Measurements from ENCODE around the gene ADCY4.

Gene ADCY4

DNA sequence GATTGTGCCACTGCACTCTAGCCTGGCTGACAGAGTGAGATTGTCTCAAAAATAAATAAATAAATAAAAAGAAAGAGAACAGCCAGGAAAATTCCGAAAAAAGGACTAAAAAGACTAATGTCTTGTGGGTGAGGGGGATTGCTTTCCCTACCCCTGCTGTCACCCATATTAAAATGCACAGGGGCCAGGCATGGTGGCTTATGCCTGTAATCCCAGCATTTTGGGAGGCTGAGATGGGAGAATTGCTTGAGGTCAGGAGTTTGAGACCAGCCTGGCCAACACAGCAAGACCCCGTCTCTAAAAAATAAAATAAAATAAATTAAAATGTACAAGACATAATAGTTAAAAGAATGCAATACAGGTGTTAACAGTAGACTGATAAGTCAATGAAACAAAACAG, 41.3 kb downstream of the ADCY4 start:
- no peak for FAIRE-seq

DNA sequence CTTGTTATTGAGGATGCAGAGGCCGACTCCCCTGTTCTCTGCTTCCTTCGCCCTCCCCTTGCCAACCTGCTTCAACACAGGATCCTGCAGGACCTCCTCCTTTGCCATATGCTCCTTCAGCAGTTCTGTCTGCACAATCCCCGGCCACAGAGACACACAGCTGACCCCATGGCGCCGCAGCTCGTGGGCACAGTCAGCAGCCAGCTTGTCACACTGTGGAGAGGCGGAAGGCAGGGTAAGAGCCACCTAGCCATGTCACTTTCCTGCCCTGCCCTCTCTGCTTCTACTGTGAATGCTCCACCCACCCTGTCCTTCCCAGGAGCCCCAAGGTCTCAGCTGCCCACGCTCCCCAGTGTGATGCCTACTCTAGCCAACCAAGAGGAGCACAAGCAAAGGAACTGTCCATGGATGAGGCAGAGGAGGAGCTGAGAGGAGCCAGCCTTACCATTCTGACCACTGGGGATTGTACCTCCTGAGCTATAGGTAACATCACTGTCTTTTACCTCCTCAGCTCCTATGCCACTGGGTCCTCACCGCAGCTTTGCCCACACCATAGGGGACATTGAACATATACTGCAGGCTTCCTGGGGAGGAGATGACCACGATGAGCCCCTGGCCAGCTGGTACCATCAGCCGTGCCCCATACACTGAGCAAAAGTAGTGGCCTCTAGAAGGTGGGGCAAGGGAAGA, 42.6 kb downstream of the ADCY4 start:
- FAIRE-seq: no peak

DNA sequence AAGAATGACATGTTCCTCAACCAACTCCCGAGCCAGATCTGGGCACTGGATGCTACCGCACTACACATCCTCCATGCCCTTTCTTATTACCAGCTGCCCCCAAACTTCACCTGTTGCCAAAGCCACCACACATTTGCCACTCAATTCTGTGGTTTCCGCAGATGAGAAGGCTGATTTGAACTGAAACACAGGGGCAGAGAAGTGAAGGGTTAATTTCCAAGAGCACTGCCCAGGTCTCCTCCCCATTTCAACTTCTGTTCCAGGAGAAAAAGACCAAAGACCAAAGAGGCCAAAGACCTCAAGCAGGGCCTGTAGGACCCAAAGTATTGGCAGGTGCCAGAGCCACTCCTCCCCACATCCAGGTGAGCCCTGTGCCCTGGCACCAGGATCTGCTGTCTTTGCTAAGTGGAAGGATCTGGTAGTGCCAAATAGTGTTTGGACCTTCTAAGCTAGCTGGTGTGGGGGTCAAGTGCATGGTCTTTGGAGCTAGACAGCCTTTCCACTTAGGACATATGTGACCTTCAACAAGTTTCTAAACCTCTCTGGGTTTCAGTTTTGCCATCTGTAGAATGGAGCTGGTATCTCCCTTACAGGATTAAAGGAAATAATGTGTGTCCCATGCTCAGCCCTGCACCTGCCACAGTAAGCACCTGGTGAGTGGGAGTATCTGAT, 43.3 kb downstream of the ADCY4 start:
- no peak for FAIRE-seq

DNA sequence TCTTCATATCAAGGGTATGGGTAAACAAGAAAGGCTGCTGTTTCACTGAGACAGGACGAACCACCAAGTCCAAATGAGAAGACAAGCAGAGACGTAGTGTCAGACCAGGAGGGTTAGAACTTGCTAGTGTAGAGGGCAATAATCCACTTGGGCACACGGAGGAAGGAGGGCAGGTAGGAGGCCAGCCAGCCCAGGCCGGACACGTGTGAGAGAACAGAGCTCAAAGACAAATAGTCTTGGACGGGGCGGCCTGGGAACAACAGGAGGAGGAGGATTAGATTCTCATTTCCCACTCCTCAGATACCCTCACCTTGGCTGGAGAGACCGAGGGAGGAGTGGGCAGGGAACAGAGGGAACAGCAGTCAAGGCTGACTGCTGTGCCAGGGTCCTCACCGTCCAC, 44.1 kb downstream of the ADCY4 start:
- no peak for FAIRE-seq

DNA sequence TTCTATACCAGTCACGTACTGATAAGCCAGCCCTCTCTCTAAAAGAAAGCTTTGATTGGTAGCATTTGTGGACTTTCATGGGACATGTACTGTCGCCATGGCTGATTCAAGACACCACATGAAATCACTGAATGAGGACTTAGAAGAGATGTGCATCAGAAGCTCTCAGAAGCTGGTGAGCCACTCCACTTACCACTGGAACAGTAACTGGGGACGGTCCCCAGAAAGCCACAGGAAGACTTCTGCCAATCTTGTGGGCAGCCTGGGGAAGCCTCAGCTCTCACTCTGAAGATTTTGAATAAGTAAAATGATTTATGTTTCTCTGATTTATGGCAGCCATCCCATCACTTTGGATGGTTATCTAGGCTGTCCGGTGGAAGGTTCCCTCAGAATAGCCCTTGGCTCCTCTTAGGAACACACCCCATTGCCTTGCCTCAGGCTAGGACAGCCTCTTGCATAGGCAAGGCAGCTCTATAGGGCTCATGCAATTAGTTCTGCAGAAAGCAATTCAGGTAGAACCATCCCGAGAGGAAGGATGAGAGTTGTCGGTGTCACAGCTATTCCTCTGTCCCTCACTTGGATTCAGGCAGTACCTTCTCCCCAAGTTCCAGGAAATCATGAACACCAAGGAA, 45.1 kb downstream of the ADCY4 start:
- FAIRE-seq: no peak

DNA sequence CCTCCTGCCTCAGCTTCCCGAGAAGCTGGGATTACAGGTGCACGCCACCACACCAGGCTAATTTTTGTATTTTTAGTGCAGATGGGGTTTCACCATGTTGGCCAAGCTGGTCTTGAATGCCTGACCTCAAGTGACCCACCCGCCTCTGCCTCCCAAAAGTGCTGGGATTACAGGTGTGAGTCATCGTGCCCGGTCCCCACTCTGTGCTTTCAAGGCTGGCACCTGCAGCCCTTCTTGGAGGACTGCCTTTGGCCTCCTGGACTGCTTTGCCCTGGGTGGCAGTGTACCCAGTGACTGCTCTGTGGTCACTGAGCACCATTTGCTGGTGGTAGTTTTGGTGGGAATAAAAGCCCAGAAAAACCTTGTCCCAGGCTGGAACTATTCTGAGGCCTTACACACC, 47.9 kb downstream of the ADCY4 start:
- no peak for FAIRE-seq

DNA sequence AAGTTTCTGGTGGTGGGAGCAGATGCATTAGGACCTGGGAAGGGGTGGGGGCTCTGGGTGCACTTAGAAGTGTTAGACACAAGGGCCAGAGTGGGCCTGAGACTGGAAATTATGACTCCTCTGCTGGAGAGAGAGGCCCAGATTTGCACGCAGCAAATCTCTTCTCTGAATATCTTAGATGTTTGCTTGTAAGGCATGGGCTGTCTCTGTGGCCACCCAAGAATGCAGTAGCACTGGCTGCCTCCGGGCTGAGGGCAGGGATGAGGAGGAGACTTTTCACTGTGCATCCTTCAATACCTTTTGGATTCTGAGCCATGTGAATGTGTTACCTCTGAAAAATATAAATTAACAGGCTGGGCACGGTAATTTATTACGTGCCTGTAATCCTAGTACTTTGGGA, 49.5 kb downstream of the ADCY4 start:
- no peak for FAIRE-seq

DNA sequence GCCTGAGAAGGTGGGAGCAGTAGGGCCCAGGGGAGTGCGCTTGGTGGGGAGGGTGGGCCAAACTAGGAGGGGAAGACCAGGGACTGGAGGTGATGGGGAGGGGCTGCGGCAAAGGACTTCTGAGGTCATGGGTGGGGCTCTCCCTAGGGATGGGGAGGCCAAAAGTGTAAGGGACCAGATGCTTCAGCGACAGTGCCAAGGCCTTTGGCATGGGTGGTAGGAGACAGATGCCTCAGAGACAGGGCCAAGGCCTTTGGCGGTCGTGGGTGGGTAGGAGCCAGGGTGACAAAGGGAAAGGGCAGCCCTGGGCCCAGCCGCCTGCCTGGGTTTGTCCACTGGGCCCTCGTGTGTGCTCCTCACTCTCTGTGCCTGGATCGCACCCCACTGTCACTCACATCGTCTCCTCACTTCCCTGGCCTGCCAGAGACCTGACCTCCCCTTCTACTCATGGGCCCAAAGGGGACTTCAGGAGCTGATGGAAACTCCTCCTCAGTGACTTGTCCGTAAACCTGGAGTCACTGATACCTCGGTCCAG, 50.3 kb downstream of the ADCY4 start:
- FAIRE-seq: no peak

DNA sequence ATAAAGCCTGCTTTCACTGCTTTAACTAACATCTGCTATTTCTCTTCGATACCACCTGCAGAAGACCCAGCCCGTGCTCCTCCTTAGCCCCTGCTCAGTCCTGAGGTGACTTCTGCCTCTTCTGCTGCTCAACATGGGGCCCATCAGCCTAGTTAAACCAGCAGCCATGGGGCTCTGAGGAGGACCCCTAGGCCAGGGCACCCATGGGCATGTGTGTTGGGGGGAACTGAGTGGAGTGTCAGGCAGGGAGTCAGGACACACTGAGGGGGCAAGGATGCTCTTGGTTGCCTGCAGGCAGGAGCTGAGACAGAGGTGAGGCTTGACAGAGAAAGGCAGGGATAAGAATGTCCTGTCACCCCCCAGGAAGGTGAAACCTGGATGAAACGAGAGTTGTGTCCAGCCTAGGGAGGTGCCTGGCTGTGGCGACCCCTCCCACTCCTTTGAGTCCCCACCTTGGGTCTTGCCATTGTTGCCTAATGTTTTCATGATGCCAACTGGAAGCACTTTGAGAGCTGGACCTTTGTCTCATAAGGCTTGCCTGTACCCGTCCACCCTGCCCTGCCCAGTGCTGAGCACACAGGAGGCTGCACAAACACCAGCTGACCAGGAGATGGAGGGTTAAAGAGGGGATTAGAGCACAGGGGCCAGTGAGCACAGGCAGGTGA, 50.9 kb downstream of the ADCY4 start:
- no peak for FAIRE-seq

DNA sequence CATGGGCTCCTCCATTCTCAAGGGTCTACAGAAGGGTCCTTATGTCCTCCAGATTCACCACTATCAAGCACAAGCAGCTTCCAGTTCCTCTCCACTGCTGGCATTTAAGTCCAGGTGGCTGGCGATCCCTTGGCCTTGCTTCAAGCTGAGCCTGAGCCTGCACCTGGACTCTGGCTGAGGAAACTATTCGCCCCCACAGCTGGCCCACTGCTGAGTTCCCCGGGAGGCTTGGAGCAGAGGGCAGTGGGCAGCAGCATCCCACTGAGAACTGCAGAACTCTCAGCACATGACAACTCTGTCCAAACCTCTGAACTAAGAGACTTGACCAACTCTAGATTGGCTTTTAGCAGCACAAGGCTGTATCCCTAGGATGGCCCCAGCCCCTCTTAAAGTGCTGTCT, 52.1 kb downstream of the ADCY4 start:
- FAIRE-seq: no peak

DNA sequence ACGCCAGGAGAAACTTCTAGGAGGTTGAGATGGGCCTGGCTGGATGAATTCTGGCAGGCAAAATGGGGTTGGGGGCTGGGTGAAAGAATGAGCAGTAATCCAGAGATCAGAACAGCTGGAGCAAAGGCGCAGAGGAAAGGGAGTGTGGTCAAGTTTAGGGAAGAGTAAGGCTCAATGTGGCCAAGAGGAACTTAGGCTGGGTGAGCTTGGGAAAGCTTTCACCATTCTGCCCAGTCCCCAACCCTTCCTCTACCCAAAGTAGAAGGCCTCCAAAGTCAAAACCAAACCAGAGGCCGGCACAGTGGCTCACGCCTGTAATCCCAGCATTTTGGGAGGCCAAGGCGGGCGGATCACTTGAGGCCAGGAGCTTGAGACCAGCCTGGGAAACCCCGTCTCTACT, 53.2 kb downstream of the ADCY4 start:
- FAIRE-seq: no peak

DNA sequence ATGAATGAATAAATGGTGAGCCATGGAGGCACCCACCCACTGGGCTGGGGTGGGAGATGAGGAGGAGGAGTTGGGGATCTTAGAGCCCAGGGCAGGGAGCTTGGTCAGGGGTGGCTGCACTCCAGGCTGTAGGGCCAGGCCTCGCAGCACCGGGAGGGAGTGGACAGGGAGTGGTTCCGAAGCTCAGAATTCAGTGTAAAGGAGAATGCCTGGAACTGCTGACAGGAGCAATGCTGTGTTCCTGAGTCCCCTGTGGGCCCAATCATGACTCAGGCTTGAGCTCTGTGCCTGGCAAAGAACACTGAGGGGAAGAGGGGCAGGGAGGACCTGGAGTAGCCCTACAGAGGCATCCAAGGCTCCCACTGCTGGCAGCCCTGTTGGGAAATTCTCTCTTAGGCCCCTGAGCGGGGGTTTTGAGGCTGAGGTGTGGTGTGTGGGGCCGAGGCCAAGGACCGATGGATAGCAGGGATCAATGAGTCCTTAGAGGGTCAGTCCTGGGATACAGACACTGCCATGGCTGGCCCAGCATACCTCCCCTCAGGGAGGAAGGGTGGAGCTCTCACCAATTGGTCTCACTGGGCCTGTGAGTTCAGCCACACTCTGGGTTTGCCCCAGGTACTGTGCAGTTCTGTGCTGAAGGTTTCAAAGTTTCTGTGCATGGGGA, 53.9 kb downstream of the ADCY4 start:
- FAIRE-seq: no peak

DNA sequence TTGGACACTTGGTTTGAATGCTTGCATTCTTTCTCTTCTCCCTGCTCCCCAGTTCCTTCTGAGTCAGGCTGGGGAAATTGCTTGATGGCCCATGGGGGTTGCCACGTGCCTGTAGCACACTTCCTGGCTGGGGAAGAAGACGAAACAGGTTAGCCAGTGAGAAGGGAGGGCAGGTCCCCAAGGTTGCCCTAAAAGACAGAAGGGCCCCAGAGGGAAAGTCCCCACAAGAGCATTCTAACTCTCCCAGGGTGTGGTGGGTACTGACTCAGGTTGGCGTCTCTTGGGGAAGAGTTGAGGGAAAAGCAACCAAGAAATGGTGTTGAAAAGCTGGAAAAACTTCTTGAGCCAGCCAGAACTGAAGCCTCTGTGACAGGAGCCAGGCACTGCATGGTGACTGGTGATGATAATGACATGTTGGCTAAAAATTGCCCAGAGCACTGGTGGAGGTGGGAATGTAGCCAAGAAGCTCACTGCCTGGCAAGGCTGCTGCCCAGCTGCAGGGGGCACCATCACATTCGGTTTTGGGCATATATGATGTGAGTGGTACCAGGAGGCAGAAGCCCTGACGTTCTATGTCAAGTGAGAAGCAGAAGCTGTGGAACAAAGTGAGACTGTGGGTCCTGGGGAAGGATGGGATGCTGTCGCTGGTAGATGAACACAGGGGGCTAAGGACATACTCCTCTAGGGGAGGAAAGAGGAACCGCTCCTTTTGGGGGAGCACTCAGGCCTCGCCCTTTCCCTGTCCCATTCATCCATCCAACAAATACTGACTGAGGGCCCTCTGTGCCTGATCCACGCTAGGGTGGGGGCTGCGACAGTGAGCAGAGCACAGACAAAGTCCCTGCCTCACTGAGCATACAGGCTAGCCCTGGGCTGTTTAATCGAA, 55.3 kb downstream of the ADCY4 start:
- no peak for FAIRE-seq

DNA sequence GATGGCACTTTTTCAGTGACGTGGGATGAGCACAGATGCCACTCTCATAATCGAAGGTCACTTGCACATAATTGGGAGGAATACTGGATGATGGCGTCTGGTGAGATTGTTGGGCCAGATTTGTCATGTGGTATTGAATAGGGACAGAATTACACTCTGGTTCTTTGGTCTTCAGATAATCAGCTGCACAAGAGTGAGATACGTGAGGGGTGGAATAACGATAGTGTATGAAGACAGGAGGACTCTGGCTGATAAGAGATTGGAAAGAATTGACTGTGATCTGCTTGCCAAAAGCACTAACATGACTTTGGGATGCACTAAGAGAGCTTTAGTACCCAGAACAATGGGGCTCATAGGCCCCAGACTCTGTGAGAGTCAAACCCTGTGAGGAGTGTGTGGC, 56.4 kb downstream of the ADCY4 start:
- no peak for FAIRE-seq

DNA sequence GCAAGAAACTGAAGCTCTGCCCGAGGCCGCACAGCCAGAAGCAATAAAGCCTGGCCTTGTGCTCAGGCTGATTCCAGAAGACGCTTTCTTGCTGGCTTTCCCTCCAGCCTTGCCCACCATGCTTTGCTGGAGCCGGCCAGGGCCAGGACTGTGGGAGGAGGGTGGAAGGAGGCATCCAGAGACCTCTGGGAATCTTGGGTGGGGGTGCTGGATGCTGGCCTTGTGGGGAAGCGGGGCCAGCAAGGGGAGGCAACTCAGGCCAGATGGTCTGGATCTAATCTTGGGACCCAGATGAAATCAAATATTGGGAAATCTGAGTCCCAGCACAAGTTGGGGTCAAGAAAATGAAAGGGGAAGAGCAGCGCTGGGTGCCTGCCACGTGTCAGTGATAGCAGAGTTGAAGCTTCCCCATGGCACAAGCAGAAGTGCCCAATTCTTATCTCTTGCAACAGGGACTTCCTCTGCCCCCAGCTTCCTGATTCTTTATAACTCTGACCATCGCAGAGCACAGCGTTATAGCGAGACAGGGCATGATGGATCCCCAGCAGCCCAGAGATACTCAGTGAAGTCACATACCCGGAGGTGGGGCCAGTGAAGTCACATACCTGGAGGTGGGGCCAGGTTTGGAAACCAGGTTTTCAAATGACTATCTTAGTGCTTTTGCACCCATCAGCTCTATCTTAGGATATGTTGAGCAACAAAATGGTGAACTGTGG, 57.1 kb downstream of the ADCY4 start:
- FAIRE-seq: no peak

DNA sequence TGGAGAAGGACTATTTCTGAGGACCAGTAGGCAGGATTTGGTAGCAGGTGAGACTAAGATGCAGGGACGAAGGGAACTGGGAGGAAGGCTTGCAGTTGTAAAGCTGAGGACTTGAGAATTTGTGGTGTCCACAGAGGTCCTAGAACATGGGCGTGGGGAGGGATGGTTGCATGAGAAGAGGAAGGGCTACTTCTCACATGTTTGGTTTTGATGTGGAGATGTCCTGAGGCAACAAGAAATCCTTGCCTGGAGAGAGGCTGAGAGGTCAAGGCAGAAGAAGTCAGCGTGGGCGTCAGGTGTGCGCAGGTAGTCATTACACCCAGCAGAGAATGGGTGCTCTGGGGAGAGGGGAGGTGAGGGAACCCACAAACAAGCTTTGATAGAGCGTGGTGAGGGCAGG, 57.8 kb downstream of the ADCY4 start:
- FAIRE-seq: no peak

DNA sequence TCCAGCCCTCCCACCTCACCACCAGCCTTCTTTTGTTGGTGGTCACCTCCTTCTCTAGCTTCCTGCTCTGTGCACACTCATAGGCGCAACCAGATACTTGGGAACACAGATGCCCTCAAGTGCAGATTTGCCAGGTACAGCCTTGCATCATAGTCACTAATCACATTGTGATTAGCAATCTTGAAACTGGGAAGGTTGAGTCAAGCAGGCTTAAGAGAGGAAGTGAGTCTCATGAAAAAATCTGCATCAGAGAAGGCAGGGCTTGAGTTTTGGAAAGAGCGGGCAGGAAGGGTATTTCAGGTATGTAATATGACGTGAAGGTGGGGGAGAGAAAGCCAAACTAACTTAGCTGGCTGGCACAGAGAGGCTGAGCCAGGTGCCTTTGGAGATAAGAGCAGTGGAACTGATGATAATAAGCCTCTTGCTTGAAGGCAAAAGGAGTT, 60.7 kb downstream of the ADCY4 start:
- FAIRE-seq: no peak

DNA sequence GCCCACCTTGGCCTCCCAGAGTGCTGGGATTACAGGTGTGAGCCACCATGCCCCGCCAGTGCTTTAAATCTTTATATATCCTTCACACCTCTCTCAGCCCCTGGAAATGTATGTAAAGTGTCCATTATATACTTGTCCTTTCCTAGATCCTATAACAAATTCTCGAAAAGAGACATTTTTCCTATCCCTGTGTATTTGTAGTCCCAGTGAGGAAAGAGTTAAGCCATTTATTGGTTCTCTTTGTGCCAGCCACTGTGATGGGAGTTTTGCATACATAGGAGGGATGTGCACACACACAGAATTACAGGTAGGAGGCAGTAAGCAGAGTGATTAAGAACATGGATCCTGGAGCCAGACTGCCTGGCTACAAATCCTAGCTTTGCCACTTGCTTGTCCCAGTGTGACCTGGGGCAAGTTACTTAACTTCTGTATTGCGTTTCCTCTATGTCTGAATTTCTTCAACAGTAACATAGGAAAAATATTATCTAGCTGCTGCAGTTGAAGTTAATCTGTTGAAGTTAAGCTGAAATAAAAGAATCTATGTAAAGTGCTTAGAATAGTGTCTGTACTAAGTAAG, 61.4 kb downstream of the ADCY4 start:
- no peak for FAIRE-seq

DNA sequence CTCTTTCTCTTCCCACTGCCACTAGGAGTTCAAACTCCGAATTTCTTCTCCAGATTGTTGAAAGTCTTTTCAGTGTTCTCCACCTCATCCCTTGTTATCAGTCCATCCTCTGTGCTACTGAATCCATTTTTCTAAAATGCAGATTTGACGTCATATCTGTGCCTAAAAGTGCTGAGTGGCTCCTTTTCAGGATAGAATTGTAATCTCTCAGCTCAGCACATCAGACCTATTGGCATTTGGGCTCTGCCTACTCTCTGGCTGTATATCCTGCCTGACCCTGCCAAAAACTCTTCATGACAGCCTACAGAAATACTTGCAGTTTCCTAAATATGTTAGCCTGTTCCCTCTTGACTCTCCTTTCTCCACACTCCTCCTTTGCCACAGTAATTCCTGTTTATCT, 62.4 kb downstream of the ADCY4 start:
- FAIRE-seq: no peak

DNA sequence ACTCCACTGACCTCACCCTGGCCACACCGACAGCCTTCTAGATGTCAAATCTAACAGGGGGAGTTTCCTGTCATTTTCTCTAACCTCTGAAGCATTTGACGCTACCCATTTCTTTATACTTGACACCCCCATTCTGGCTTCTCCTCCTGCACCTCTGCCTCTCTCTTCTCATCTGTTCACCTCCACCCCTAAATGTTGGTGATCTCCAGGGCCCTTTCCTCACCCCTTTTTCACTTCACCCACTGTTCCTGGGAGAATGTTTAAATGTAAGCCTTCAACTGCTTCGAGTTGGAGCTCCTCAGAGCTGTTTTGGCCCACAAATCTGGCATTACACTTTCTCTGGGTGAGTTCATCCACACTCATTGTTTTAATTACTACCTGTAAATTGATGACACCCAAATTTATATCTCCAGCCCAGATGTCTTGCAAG, 63.0 kb downstream of the ADCY4 start:
- FAIRE-seq: no peak

All from A204.1 (cell line).